ENCODE results near the gene SEC61A1.

SEC61A1 gene

DNA sequence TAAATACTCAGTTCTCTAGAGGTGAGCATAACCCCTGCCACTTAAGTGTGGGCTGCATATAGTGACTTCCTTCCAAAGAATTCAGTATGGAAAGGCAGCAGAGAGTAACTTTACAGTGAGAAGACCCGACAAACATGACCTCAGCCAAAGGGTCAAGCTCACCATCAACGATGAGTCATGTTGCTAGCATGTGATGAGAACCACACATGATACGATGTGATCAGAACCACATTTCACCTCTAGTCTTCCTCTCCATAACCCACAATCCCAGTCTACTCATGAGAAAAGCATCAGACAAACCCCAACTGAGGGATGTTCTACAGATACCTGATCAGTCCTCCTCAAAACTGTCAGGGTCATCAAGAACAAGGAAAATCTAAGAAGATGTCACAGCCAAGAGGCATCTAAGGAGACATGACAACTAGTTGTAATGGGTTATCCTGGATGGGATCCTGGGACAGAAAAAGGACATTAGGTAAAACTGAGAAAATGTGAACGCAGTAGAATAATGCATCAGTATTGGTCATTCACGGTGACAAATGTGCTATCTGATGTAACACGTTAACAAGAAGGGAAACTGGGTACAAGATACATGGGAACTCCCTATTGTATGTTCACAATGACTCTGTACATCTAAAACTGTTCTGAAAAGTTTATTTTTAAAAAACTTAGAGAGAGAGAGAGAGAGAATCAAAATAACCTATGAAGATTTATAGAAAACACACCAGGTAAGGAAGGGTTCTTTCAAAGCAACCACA lies 28.3 kb downstream of the SEC61A1 start:
- Histone ChIP-seq H3K27ac (ENCODE audit: extremely low read depth, low read depth, low read length) (no peak overlapping the region), H3K9me3 (ENCODE audit: control insufficient read depth, insufficient read depth, low read depth, low read length) (no peaks in the 10 kb centered on the region), H3K4me3 (ENCODE audit: low read depth, low read length) (no peak overlapping the region), H3K4me1 (ENCODE audit: control insufficient read depth, insufficient read depth, low read length) (no peaks in the 10 kb centered on the region), H3K36me3 (ENCODE audit: control insufficient read depth in 2 of 2, insufficient read depth in 1 of 2, low read length in 2 of 2) (peaks cover 0 to 79% of the 10 kb centered on the region in 2 experiments; a peak in 2 of 3 replicates)
- ChIA-PET POLR2A (no interaction called here), CTCF (interaction anchor here (2.3 kb wide), 1 partner anchor 53 kb away, joined by 8 read pairs; no protein-coding TSS in a partner anchor)
- no peak for TF ChIP-seq ZNF747 (tag by site-specific recombination; IDR thresholded peaks at IDR 0.05)
- peak; percentile 21; the same call in 1 of the 2 replicates for TF ChIP-seq ZNF394 (tag by site-specific recombination; IDR thresholded peaks at IDR 0.05; ENCODE audit: borderline replicate concordance)
- TF ChIP-seq ZNF366 (tag by site-specific recombination; conservative IDR thresholded peaks at IDR 0.05): 0 out of 2 replicates have a peak, but pooled peaks have one; percentile 34

DNA sequence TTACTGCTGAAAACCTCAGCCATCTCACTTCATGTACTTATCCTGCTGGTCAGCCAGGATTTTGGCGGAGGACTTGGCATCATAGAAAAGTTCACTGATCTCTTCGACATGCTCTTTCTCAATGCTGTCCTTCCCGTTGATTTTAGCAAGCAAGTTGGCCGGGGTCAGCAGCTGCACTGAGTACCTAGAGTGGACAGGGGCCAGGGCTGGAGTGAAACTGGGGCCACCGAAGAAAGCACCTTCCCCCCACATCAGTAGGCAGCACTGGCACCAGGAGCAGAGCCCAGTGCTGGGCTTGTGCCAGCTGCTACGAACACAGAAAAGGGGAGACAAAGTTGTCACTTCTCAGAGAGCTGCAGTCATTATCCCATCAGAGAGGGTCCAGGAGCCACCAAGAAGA lies 29.0 kb downstream of the SEC61A1 start:
- no peak overlapping the region for H3K27ac ChIP-seq (ENCODE audit: extremely low read depth, low read depth, low read length)
- H3K4me1 ChIP-seq (ENCODE audit: control insufficient read depth, insufficient read depth, low read length): no peaks in the 10 kb centered on the region
- no peak for TF ChIP-seq EGR2 (tag by site-specific recombination; IDR thresholded peaks at IDR 0.05; ENCODE audit: low read depth)
- no peak for TF ChIP-seq ZNF621 (tag by site-specific recombination; IDR thresholded peaks at IDR 0.05)
- TF ChIP-seq ZNF791 (tag by site-specific recombination; IDR thresholded peaks at IDR 0.05): no peak
- TF ChIP-seq, protein P1, sequence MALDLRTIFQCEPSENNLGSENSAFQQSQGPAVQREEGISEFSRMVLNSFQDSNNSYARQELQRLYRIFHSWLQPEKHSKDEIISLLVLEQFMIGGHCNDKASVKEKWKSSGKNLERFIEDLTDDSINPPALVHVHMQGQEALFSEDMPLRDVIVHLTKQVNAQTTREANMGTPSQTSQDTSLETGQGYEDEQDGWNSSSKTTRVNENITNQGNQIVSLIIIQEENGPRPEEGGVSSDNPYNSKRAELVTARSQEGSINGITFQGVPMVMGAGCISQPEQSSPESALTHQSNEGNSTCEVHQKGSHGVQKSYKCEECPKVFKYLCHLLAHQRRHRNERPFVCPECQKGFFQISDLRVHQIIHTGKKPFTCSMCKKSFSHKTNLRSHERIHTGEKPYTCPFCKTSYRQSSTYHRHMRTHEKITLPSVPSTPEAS (tag by site-specific recombination; IDR thresholded peaks at IDR 0.05): no peak
- no peak for TF ChIP-seq ZNF560 (tag by site-specific recombination; IDR thresholded peaks at IDR 0.05; ENCODE audit: borderline replicate concordance)
- TF ChIP-seq ZNF510 (tag by site-specific recombination; IDR thresholded peaks at IDR 0.05; ENCODE audit: insufficient replicate concordance): no peak
- TF ChIP-seq, protein P2, sequence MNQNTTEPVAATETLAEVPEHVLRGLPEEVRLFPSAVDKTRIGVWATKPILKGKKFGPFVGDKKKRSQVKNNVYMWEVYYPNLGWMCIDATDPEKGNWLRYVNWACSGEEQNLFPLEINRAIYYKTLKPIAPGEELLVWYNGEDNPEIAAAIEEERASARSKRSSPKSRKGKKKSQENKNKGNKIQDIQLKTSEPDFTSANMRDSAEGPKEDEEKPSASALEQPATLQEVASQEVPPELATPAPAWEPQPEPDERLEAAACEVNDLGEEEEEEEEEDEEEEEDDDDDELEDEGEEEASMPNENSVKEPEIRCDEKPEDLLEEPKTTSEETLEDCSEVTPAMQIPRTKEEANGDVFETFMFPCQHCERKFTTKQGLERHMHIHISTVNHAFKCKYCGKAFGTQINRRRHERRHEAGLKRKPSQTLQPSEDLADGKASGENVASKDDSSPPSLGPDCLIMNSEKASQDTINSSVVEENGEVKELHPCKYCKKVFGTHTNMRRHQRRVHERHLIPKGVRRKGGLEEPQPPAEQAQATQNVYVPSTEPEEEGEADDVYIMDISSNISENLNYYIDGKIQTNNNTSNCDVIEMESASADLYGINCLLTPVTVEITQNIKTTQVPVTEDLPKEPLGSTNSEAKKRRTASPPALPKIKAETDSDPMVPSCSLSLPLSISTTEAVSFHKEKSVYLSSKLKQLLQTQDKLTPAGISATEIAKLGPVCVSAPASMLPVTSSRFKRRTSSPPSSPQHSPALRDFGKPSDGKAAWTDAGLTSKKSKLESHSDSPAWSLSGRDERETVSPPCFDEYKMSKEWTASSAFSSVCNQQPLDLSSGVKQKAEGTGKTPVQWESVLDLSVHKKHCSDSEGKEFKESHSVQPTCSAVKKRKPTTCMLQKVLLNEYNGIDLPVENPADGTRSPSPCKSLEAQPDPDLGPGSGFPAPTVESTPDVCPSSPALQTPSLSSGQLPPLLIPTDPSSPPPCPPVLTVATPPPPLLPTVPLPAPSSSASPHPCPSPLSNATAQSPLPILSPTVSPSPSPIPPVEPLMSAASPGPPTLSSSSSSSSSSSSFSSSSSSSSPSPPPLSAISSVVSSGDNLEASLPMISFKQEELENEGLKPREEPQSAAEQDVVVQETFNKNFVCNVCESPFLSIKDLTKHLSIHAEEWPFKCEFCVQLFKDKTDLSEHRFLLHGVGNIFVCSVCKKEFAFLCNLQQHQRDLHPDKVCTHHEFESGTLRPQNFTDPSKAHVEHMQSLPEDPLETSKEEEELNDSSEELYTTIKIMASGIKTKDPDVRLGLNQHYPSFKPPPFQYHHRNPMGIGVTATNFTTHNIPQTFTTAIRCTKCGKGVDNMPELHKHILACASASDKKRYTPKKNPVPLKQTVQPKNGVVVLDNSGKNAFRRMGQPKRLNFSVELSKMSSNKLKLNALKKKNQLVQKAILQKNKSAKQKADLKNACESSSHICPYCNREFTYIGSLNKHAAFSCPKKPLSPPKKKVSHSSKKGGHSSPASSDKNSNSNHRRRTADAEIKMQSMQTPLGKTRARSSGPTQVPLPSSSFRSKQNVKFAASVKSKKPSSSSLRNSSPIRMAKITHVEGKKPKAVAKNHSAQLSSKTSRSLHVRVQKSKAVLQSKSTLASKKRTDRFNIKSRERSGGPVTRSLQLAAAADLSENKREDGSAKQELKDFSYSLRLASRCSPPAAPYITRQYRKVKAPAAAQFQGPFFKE (tag by site-specific recombination; IDR thresholded peaks at IDR 0.05; ENCODE audit: borderline replicate concordance): no peak
- TF ChIP-seq ZNF10 (tag by site-specific recombination; IDR thresholded peaks at IDR 0.05): no peak
- TF ChIP-seq BCL11A (tag by site-specific recombination; IDR thresholded peaks at IDR 0.05; ENCODE audit: low read depth): no peak
- TF ChIP-seq ZNF24 (tag by site-specific recombination; IDR thresholded peaks at IDR 0.05): no peak
- no peak overlapping the region for H3K4me3 ChIP-seq (ENCODE audit: low read depth, low read length)
- peaks cover 0 to 86% of the 10 kb centered on the region in 2 experiments; a peak in 2 of 3 replicates for H3K36me3 ChIP-seq (ENCODE audit: control insufficient read depth in 2 of 2, insufficient read depth in 1 of 2, low read length in 2 of 2)
- no peaks in the 10 kb centered on the region for H3K9me3 ChIP-seq (ENCODE audit: control insufficient read depth, insufficient read depth, low read depth, low read length)
- POLR2A ChIA-PET: no interaction called here
- CTCF ChIA-PET: interaction anchor here (1.0 kb wide), 1 partner anchor 14 kb away, joined by 4 read pairs; no protein-coding TSS in a partner anchor

DNA sequence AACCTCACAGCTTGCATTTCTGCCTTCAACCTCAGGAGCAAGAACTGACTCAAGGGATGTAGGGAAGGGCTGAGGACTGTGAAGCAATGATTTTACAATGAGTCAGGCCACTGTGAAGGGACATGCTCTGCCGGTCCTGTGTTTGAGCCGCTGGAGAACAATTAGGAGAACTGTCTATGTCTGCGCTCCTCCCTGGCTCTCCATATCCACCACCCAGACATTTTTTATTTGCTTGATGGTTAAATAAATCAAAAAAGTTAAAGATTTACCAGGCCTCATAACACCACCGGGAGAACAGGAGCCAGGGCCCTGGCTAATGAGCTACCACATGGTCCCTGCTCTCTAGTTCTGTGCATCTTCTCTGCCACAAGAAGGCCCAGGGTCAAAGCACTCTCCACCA lies 29.6 kb downstream of the SEC61A1 start:
- H3K27ac ChIP-seq (ENCODE audit: extremely low read depth, low read depth, low read length): no peak overlapping the region
- POLR2A ChIA-PET: no interaction called here
- H3K9me3 ChIP-seq (ENCODE audit: control insufficient read depth, insufficient read depth, low read depth, low read length): no peaks in the 10 kb centered on the region
- CTCF ChIA-PET: interaction anchor here (0.8 to 1.0 kb wide), 2 partner anchors 13 kb away, joined by 3 to 4 read pairs; no protein-coding TSS in a partner anchor
- no peaks in the 10 kb centered on the region for H3K4me1 ChIP-seq (ENCODE audit: control insufficient read depth, insufficient read depth, low read length)
- no peak overlapping the region for H3K4me3 ChIP-seq (ENCODE audit: low read depth, low read length)
- H3K36me3 ChIP-seq (ENCODE audit: control insufficient read depth in 2 of 2, insufficient read depth in 1 of 2, low read length in 2 of 2): peaks cover 0 to 88% of the 10 kb centered on the region in 2 experiments; a peak in 2 of 3 replicates
- TF ChIP-seq ZNF354C (tag by site-specific recombination; IDR thresholded peaks at IDR 0.05; ENCODE audit: borderline replicate concordance, low read depth) (no peak), ZNF529 (tag by site-specific recombination; IDR thresholded peaks at IDR 0.05; ENCODE audit: insufficient replicate concordance) (no peak), HOXC10 (CRISPR knock-in tag; IDR thresholded peaks at IDR 0.05) (no peak), ZFHX2 (tag by site-specific recombination; conservative IDR thresholded peaks at IDR 0.05) (no peak), KLF10 (tag by site-specific recombination; IDR thresholded peaks at IDR 0.05) (no peak)
- TF ChIP-seq, protein P3, sequence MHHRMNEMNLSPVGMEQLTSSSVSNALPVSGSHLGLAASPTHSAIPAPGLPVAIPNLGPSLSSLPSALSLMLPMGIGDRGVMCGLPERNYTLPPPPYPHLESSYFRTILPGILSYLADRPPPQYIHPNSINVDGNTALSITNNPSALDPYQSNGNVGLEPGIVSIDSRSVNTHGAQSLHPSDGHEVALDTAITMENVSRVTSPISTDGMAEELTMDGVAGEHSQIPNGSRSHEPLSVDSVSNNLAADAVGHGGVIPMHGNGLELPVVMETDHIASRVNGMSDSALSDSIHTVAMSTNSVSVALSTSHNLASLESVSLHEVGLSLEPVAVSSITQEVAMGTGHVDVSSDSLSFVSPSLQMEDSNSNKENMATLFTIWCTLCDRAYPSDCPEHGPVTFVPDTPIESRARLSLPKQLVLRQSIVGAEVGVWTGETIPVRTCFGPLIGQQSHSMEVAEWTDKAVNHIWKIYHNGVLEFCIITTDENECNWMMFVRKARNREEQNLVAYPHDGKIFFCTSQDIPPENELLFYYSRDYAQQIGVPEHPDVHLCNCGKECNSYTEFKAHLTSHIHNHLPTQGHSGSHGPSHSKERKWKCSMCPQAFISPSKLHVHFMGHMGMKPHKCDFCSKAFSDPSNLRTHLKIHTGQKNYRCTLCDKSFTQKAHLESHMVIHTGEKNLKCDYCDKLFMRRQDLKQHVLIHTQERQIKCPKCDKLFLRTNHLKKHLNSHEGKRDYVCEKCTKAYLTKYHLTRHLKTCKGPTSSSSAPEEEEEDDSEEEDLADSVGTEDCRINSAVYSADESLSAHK (tag by site-specific recombination; IDR thresholded peaks at IDR 0.05): no peak
